ENCODE results near the gene DCBLD2. TPM values are rescaled to one million over a fixed set of nuclear protein-coding genes. Genes with fewer than 3 reads are reported as not detected.

DCBLD2 gene
- total and polyA plus RNA-seq, 2 experiments from 2014 or later = 16.8 to 27.9 TPM

DNA sequence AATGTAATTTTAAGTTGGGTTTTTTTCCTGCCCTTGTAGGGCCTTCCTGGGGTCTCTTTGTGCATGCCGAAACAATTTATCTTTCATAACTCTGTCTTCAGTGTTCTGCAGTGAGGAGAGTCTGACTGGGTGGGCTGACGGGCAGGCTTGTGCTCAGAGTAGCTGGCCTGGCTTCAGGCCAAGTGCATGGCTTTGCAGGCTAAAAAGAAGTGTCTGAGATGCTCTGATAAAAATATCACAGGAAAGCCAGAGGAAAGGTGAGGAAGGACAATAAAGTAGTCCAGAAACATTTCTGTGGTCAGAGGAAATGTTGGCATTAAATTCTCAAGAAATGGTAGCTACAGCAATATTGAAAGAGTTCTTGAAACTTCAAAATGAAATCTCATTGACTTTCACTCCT, 112.8 kb downstream of the DCBLD2 start:
- Histone ChIP-seq H3K27me3 (no peaks in the 10 kb centered on the region), H3K4me2 (no peak overlapping the region), H2AFZ (no peak overlapping the region), H3K36me3 (replicated peaks; ENCODE audit: insufficient read depth, low read depth) (no peaks in the 10 kb centered on the region), H4K20me1 (ENCODE audit: insufficient read depth, poor library complexity, severe bottlenecking) (no peaks in the 10 kb centered on the region), H3K9me2 (replicated peaks; ENCODE audit: insufficient read depth) (no peaks in the 10 kb centered on the region), H3K4me1 (ENCODE audit: insufficient read depth) (peaks cover 5% of the 10 kb centered on the region), H3K27ac (no peak overlapping the region), H3K9me3 (ENCODE audit: low read depth) (no peaks in the 10 kb centered on the region), H3K79me2 (no peaks in the 10 kb centered on the region), H3K4me3 (no peak overlapping the region)
- no peak for DNase-seq (ENCODE audit: low spot score)
- WGBS (ENCODE audit: low lambda C conversion rate, missing lambda C conversion rate) = 54% methylated on average over 2 of the region's 2 CpGs
- TF ChIP-seq CTCF (IDR thresholded peaks at IDR 0.05; ENCODE audit: poor library complexity) = no peak
- TF ChIP-seq EZH2 (IDR thresholded peaks at IDR 0.05; ENCODE audit: borderline replicate concordance) = no peak
- no peak for TF ChIP-seq EZH2phosphoT487 (IDR thresholded peaks at IDR 0.05; ENCODE audit: low read depth, severe bottlenecking, unreplicated experiment)

DNA sequence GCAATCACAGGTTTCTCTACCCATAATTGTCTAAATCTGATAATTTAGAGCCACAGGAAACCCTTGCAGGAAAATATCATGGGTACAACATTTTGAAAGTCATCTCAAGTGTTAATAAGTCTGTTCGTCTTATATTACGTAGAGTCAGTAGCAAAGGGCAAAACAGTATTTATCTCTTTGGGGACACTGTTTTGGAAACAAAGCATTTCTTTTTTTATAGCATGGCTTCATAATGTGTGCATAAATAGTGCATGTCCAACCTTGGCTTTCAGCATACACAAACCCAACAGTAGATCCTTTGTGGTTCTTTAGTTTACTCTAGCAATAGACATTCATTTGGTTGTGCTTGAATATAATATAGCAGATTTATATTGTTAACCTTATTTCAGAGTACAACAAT, 114.3 kb downstream of the DCBLD2 start:
- no peak for TF ChIP-seq CTCF (IDR thresholded peaks at IDR 0.05; ENCODE audit: poor library complexity)
- TF ChIP-seq EZH2phosphoT487 (IDR thresholded peaks at IDR 0.05; ENCODE audit: low read depth, severe bottlenecking, unreplicated experiment) = no peak
- no peak for TF ChIP-seq EZH2 (IDR thresholded peaks at IDR 0.05; ENCODE audit: borderline replicate concordance)
- Histone ChIP-seq H3K9me2 (replicated peaks; ENCODE audit: insufficient read depth) (no peaks in the 10 kb centered on the region), H3K4me1 (ENCODE audit: insufficient read depth) (peaks cover 5% of the 10 kb centered on the region), H4K20me1 (ENCODE audit: insufficient read depth, poor library complexity, severe bottlenecking) (no peaks in the 10 kb centered on the region), H2AFZ (no peak overlapping the region), H3K4me3 (no peak overlapping the region), H3K9me3 (ENCODE audit: low read depth) (no peaks in the 10 kb centered on the region), H3K4me2 (no peak overlapping the region), H3K27me3 (no peaks in the 10 kb centered on the region), H3K36me3 (replicated peaks; ENCODE audit: insufficient read depth, low read depth) (no peaks in the 10 kb centered on the region), H3K79me2 (no peaks in the 10 kb centered on the region), H3K27ac (no peak overlapping the region)
- DNase-seq (ENCODE audit: low spot score) = no peak
- 90% methylated on average over 2 of the region's 2 CpGs for WGBS (ENCODE audit: low lambda C conversion rate, missing lambda C conversion rate)

DNA sequence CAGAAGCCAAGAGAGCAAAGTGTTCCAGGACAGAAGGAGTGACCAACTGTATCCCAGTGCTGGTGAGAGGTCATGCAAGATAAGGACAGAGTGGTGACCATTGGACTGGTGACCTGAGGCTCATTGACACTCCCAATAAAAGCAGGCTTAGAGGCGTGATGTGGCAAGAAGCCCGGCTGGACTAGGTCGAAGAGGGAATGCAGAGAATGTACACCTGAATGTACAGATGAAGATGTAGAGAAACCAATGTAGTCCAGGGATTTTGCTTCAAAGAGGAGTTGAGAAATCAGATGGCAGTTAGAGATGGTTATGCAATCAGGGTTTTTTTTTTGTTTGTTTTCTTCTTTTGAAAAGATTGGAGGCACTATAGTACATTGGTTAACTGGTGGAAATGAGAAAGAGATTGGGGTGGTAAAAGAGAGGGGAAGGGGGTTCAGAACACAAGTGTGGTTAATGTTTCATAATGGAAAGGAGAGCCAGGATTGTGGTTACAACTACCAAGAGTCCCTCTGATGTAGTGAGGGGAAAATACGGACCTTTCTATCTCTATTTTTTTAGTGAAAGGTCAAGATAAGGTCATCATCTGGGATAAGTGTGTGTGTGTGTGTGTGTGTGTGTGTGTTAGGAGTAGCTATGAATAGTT, 115.0 kb downstream of the DCBLD2 start:
- Histone ChIP-seq H3K36me3 (replicated peaks; ENCODE audit: insufficient read depth, low read depth) (no peaks in the 10 kb centered on the region), H2AFZ (no peak overlapping the region), H3K4me2 (no peak overlapping the region), H4K20me1 (ENCODE audit: insufficient read depth, poor library complexity, severe bottlenecking) (no peaks in the 10 kb centered on the region), H3K27me3 (no peaks in the 10 kb centered on the region), H3K9me3 (ENCODE audit: low read depth) (no peaks in the 10 kb centered on the region), H3K4me1 (ENCODE audit: insufficient read depth) (peaks cover 5% of the 10 kb centered on the region), H3K27ac (peak overlapping the region; percentile 25), H3K4me3 (no peak overlapping the region), H3K79me2 (no peaks in the 10 kb centered on the region), H3K9me2 (replicated peaks; ENCODE audit: insufficient read depth) (no peaks in the 10 kb centered on the region)
- TF ChIP-seq EZH2phosphoT487 (IDR thresholded peaks at IDR 0.05; ENCODE audit: low read depth, severe bottlenecking, unreplicated experiment) (no peak), CTCF (IDR thresholded peaks at IDR 0.05; ENCODE audit: poor library complexity) (no peak), EZH2 (IDR thresholded peaks at IDR 0.05; ENCODE audit: borderline replicate concordance) (no peak)
- 65% methylated on average over 4 of the region's 4 CpGs for WGBS (ENCODE audit: low lambda C conversion rate, missing lambda C conversion rate)
- DNase-seq (ENCODE audit: low spot score) = no peak

All from hepatocyte (in vitro differentiated cells).